ENCODE measurements around the gene CDIP1. TPM values are rescaled to one million over a fixed set of nuclear protein-coding genes. Genes with fewer than 3 reads are reported as not detected.

The CDIP1 gene
- total RNA-seq, 4 donors from 2014 or later, result 9.9 to 18.4 (median 15.0) TPM

DNA sequence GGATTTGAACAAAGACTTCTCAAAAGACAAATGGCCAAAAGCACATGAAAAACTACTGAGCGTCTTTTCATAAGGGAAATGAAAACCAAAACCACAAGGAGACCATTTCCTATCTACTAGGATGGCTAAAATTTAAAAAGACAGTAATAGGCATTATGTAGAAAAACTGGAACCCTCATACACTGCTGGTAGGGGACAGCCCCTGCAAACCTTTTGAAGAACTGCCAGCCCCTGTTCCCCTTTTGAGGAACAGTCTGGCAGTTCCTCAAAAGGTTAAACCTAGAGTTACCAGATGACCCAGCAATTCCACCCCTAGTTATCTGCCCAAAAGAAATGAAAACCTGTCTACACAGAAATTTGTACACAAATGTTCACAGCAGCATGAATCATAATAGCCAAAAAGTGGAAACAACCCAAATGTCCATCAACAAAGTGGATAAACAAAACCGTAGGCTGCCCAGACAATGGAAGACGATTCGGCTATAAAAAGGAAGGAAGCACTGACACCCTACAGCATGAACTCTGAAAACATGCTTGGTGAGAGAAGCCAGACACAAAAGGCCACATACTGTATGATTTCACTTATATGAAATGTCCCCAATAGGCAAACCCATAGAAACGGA is 22.9 kb downstream of the CDIP1 start:
- TF ChIP-seq, protein P1, sequence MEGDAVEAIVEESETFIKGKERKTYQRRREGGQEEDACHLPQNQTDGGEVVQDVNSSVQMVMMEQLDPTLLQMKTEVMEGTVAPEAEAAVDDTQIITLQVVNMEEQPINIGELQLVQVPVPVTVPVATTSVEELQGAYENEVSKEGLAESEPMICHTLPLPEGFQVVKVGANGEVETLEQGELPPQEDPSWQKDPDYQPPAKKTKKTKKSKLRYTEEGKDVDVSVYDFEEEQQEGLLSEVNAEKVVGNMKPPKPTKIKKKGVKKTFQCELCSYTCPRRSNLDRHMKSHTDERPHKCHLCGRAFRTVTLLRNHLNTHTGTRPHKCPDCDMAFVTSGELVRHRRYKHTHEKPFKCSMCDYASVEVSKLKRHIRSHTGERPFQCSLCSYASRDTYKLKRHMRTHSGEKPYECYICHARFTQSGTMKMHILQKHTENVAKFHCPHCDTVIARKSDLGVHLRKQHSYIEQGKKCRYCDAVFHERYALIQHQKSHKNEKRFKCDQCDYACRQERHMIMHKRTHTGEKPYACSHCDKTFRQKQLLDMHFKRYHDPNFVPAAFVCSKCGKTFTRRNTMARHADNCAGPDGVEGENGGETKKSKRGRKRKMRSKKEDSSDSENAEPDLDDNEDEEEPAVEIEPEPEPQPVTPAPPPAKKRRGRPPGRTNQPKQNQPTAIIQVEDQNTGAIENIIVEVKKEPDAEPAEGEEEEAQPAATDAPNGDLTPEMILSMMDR (IDR thresholded peaks at IDR 0.05), result no peak
- no peak for TF ChIP-seq POLR2A (IDR thresholded peaks at IDR 0.05)
- H3K4me3 ChIP-seq (ENCODE audit: low read depth, poor library complexity, severe bottlenecking), result no peak overlapping the region
- 44 to 51% methylated on average over 5 of the region's 5 CpGs for WGBS, 2 donors
- intact Hi-C loops (cut with DNase I; ENCODE audit: low total_unique reads), result no loop called here
- DNase-seq (ENCODE audit: low spot score in 2 of 2), result no peak

DNA sequence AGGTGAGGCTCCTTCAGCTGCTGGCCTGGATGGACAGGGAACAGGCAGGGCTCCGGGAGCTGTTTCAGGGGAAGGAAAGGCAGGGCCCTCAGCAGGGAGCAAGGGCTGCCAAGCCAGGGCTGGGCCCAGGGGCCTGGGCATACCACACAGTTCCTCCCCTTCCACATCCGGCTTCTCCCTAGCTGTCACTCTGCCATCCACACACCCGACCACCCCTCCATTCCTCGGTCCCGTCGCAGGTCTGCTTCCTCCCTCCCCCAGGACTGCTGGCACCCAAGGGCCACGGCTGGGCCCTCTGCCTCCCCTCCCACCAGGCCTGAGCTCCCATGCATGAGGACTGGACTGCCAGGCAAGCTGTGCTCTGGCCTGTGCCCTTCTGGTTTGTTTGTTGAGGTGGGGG is 24.0 kb downstream of the CDIP1 start:
- H3K4me3 ChIP-seq (ENCODE audit: low read depth, poor library complexity, severe bottlenecking), result no peak overlapping the region
- TF ChIP-seq POLR2A (IDR thresholded peaks at IDR 0.05), result no peak
- TF ChIP-seq, protein P1 (IDR thresholded peaks at IDR 0.05), result no peak
- 26 to 51% methylated on average over 7 of the region's 7 CpGs for WGBS, 2 donors
- intact Hi-C loops (cut with DNase I; ENCODE audit: low total_unique reads), result no loop called here
- DNase-seq (ENCODE audit: low spot score in 2 of 2), result no peak

DNA sequence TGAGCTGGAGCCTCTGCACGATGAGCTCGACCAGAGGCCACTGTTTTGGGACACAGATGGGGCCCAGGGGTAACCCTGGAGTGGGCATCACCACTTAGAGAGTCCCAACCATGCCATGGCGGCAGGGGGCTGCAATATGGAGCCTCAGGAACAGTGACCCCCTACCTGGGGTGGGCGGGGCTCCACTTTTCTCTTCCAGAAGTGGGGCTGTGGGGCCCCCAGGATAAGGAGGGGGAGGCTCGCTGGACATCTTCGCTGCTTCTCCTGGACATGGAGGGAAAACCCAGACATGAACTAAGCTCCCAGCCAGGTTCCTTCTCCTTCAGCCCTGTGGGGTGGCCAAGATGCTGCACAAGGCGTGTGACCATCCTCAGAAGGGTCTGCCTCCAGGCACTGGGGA is 24.7 kb downstream of the CDIP1 start:
- TF ChIP-seq POLR2A (IDR thresholded peaks at IDR 0.05), result no peak
- TF ChIP-seq, protein P1 (IDR thresholded peaks at IDR 0.05), result no peak
- 93% methylated on average over 7 of the region's 7 CpGs for WGBS, 2 donors
- no peak overlapping the region for H3K4me3 ChIP-seq (ENCODE audit: low read depth, poor library complexity, severe bottlenecking)
- no peak for DNase-seq (ENCODE audit: low spot score in 2 of 2)
- intact Hi-C loops (cut with DNase I; ENCODE audit: low total_unique reads), result no loop called here

DNA sequence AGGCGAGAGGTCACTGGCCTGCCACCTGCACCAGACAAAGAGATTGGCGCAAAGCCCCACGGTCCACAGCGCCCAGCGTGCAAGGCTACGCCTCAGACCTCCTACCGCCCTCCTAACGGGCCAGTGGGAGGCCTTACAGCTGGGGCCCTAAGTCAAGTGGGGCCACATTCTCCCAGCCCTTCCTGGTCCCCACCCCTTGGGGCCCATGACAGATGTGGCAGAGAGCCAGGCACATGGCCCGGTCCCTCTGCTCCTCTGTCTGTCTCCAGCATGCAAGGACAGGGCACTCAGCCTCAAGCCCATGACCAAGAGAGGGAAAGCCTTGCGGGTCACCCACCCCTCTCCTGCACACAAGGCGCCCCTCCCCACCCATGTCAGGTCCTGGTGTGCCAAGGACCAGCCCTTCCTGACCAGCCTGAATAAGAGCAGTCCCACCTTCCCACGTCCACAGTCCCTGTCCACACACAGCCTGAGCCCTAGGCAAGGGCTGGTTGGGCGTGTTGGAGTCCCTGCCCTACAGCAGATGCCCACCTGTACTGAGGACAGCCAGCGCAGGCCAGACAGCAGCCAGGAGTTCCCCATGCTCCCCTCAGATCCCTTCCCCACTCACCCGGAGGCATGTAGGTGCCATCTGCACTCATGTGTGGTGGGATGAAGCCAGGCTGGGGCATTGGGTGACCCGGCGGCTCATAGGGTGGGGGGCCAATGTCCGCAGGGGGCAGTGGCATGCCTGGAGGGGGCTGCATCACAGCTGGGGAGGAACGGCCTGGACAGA is 25.3 kb downstream of the CDIP1 start:
- 85 to 88% methylated on average over 15 to 19 of the region's 19 CpGs for whole genome bisulfite sequencing, 2 donors
- TF ChIP-seq, protein P1 (IDR thresholded peaks at IDR 0.05), result no peak
- no peak for TF ChIP-seq POLR2A (IDR thresholded peaks at IDR 0.05)
- H3K4me3 ChIP-seq (ENCODE audit: low read depth, poor library complexity, severe bottlenecking), result no peak overlapping the region
- intact Hi-C loops (cut with DNase I; ENCODE audit: low total_unique reads), result no loop called here
- no peak for DNase-seq (ENCODE audit: low spot score in 2 of 2)

DNA sequence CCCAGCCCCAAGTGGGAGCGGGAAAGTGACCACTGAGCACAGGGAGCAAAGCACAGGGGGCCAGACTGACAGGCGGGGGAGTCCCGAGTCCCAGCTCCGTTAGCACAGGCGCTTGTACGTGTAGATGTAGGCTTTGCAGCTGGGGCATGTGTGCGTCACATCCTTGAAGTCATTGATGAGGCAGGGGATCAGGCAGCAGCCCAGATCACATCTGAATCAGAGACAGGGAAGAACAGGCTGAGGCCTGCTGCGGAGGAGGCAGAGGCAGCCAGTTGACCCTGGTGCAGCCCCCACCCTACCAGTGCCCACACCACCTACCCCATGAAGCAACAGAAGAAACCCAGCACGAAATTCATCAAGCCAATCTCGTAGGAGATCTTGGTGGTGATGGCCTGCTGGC is 26.1 kb downstream of the CDIP1 start:
- no peak for DNase-seq (ENCODE audit: low spot score in 2 of 2)
- intact Hi-C loops (cut with DNase I; ENCODE audit: low total_unique reads), result no loop called here
- TF ChIP-seq, protein P1 (IDR thresholded peaks at IDR 0.05), result no peak
- TF ChIP-seq POLR2A (IDR thresholded peaks at IDR 0.05), result no peak
- 90 to 91% methylated on average over 10 of the region's 10 CpGs for WGBS, 2 donors
- no peak overlapping the region for H3K4me3 ChIP-seq (ENCODE audit: low read depth, poor library complexity, severe bottlenecking)
